ENCODE measurements around the gene ZNF275. TPM values are rescaled to one million over a fixed set of nuclear protein-coding genes. Genes with fewer than 3 reads are reported as not detected.
"Not testable (repeated sequence)": the region's sequence is repeated elsewhere in the genome, so short reads cannot be mapped to it uniquely, and the experiment has no call there.

Gene ZNF275
- total RNA-seq, 2 experiments from 2014 or later, result 10.5 to 11.3 TPM

GRCh38 chrX:153387345-153387744 is 53.4 kb downstream of the ZNF275 start:
- no peaks in the 10 kb centered on the region for H3K27me3 Mint-ChIP-seq
- ChIA-PET POLR2A (no interaction called here), CTCF (no interaction called here)
- Histone ChIP-seq H3K4me3 (ENCODE audit: low read length) (no peak overlapping the region), H3K36me3 (ENCODE audit: insufficient read depth, low read length) (no peaks in the 10 kb centered on the region), H3K27me3 (ENCODE audit: control insufficient read depth in 1 of 2, insufficient read depth in 2 of 2, low read length in 2 of 2) (no peaks in the 10 kb centered on the region), H3K4me1 (ENCODE audit: insufficient read depth, low read length) (no peaks in the 10 kb centered on the region), H3K27ac (ENCODE audit: low read depth in 1 of 2, low read length in 2 of 2) (no peak overlapping the region), H3K9me3 (ENCODE audit: control insufficient read depth in 1 of 2, insufficient read depth in 1 of 2, low read length in 2 of 2) (no peaks in the 10 kb centered on the region)
- intact Hi-C loops (cut with DNase I, micrococcal nuclease), result no loop called here
- no peaks in the 10 kb centered on the region for H3K9me3 Mint-ChIP-seq
- DNase-seq (no peak), ATAC-seq (ENCODE audit: poor library complexity) (no peak)
- no peaks in the 10 kb centered on the region for H3K36me3 Mint-ChIP-seq (ENCODE audit: low read depth)
- H3K4me1 Mint-ChIP-seq (ENCODE audit: low read depth), result no peaks in the 10 kb centered on the region
- no peak overlapping the region for H3K4me3 Mint-ChIP-seq
- no peak overlapping the region for H3K27ac Mint-ChIP-seq
- TF ChIP-seq, protein P1, sequence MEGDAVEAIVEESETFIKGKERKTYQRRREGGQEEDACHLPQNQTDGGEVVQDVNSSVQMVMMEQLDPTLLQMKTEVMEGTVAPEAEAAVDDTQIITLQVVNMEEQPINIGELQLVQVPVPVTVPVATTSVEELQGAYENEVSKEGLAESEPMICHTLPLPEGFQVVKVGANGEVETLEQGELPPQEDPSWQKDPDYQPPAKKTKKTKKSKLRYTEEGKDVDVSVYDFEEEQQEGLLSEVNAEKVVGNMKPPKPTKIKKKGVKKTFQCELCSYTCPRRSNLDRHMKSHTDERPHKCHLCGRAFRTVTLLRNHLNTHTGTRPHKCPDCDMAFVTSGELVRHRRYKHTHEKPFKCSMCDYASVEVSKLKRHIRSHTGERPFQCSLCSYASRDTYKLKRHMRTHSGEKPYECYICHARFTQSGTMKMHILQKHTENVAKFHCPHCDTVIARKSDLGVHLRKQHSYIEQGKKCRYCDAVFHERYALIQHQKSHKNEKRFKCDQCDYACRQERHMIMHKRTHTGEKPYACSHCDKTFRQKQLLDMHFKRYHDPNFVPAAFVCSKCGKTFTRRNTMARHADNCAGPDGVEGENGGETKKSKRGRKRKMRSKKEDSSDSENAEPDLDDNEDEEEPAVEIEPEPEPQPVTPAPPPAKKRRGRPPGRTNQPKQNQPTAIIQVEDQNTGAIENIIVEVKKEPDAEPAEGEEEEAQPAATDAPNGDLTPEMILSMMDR (IDR thresholded peaks at IDR 0.05), result no peak

DNA sequence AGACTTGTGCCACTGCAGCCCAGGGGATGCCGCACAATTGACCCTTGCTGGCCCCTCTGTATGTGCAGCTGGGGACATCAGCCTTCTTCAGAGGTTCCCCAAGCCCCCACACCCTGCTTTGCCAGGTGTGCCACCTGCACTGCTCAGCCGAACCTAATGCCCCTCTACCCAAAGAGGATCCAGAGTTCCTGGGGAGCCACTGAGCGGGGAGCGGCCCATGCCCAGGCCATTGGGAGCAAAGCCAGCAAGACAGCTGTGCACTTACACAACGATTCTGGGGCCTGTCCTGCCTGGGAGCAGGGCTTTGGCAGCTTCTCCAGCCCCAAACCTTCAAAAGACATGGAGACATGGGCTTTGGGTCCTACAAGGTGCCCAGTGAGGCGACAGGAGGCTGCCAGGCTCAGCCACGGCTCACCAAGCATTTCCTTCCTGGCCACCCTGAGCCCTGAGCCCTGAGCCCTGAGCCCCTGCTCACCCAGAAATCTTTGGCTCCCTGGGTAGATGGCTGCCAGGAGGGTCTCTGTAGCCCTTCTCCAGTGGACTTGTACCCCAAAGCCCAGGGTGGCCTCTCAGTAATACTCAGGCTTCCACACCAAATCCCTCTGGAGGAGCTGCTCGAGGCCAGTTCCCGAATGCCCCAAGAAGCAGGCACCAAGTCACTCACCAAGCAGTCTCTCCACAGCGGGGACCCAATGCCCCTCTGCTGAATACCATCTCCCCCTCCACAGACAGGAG is 54.2 kb downstream of the ZNF275 start:
- H3K9me3 ChIP-seq (ENCODE audit: control insufficient read depth in 1 of 2, insufficient read depth in 1 of 2, low read length in 2 of 2), result no peaks in the 10 kb centered on the region
- intact Hi-C loops (cut with DNase I, micrococcal nuclease), result no loop called here
- no peak overlapping the region for H3K4me3 ChIP-seq (ENCODE audit: low read length)
- H3K36me3 Mint-ChIP-seq (ENCODE audit: low read depth), result no peaks in the 10 kb centered on the region
- H3K27ac Mint-ChIP-seq, result no peak overlapping the region
- H3K4me3 Mint-ChIP-seq, result no peak overlapping the region
- ATAC-seq (ENCODE audit: poor library complexity), result no peak
- H3K9me3 Mint-ChIP-seq, result no peaks in the 10 kb centered on the region
- H3K4me1 ChIP-seq (ENCODE audit: insufficient read depth, low read length), result no peaks in the 10 kb centered on the region
- H3K36me3 ChIP-seq (ENCODE audit: insufficient read depth, low read length), result no peaks in the 10 kb centered on the region
- no peak for DNase-seq
- POLR2A ChIA-PET, result no interaction called here
- TF ChIP-seq, protein P1 (IDR thresholded peaks at IDR 0.05), result no peak
- H3K4me1 Mint-ChIP-seq (ENCODE audit: low read depth), result no peaks in the 10 kb centered on the region
- H3K27me3 Mint-ChIP-seq, result no peaks in the 10 kb centered on the region
- H3K27me3 ChIP-seq (ENCODE audit: control insufficient read depth in 1 of 2, insufficient read depth in 2 of 2, low read length in 2 of 2), result no peaks in the 10 kb centered on the region
- CTCF ChIA-PET, result no interaction called here
- H3K27ac ChIP-seq (ENCODE audit: low read depth in 1 of 2, low read length in 2 of 2), result no peak overlapping the region

DNA sequence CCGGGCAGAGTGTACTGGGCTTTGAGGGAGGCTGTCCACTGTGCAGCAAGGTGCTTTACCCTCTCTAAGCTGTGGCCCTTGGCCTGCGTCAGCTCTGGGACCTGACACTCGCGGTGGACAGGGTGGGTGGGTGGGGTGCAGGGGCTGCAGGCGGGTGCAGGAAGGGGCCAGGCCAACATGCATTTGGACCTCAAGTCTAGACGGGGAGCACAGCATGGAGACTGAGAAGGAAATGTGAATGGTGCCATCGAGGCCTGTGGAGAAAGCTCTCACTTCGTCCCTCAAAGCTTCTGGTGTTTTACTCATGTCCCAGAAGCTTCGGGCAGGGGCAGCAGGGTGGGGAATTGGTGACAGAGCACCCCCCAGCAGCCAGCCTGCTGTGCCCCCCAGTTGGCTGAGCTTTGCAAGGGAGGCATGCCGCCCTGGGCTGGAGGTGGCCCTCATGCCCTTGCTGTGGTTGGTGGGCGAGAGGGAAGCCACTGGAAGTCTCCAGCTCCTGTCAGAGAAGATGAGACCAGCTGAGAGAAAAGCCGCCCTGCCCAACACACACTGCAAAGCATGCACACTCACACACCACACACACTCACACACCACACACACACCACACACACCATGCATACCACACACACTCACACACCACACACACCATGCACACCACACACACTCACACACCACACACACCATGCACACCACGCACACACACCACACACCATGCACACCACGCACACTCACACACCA is 54.9 kb downstream of the ZNF275 start:
- intact Hi-C loops (cut with DNase I, micrococcal nuclease), result no loop called here
- H3K27ac ChIP-seq (ENCODE audit: low read depth in 1 of 2, low read length in 2 of 2), result no peak overlapping the region
- no peak overlapping the region for H3K4me3 ChIP-seq (ENCODE audit: low read length)
- no peaks in the 10 kb centered on the region for H3K27me3 ChIP-seq (ENCODE audit: control insufficient read depth in 1 of 2, insufficient read depth in 2 of 2, low read length in 2 of 2)
- no peaks in the 10 kb centered on the region for H3K36me3 ChIP-seq (ENCODE audit: insufficient read depth, low read length)
- H3K4me3 Mint-ChIP-seq, result no peak overlapping the region
- DNase-seq (no peak), ATAC-seq (ENCODE audit: poor library complexity) (no peak)
- H3K4me1 ChIP-seq (ENCODE audit: insufficient read depth, low read length), result no peaks in the 10 kb centered on the region
- H3K4me1 Mint-ChIP-seq (ENCODE audit: low read depth), result no peaks in the 10 kb centered on the region
- ChIA-PET CTCF (no interaction called here), POLR2A (no interaction called here)
- no peaks in the 10 kb centered on the region for H3K9me3 Mint-ChIP-seq
- TF ChIP-seq, protein P1 (IDR thresholded peaks at IDR 0.05), result no peak
- no peaks in the 10 kb centered on the region for H3K9me3 ChIP-seq (ENCODE audit: control insufficient read depth in 1 of 2, insufficient read depth in 1 of 2, low read length in 2 of 2)
- H3K27me3 Mint-ChIP-seq, result no peaks in the 10 kb centered on the region
- H3K36me3 Mint-ChIP-seq (ENCODE audit: low read depth), result no peaks in the 10 kb centered on the region
- no peak overlapping the region for H3K27ac Mint-ChIP-seq

- H3K36me3 ChIP-seq (ENCODE audit: insufficient read depth, low read length); H3K9me3 ChIP-seq (ENCODE audit: control insufficient read depth in 1 of 2, insufficient read depth in 1 of 2, low read length in 2 of 2); H3K4me1 Mint-ChIP-seq (ENCODE audit: low read depth); H3K9me3 Mint-ChIP-seq; H3K27me3 Mint-ChIP-seq; H3K27ac ChIP-seq (ENCODE audit: low read depth in 1 of 2, low read length in 2 of 2); H3K4me3 ChIP-seq (ENCODE audit: low read length); CTCF ChIA-PET; H3K27me3 ChIP-seq (ENCODE audit: control insufficient read depth in 1 of 2, insufficient read depth in 2 of 2, low read length in 2 of 2); H3K4me1 ChIP-seq (ENCODE audit: insufficient read depth, low read length); intact Hi-C loops (cut with DNase I, micrococcal nuclease); ATAC-seq (ENCODE audit: poor library complexity); DNase-seq; POLR2A ChIA-PET; H3K36me3 Mint-ChIP-seq (ENCODE audit: low read depth); H3K27ac Mint-ChIP-seq; H3K4me3 Mint-ChIP-seq: not testable (repeated sequence)
Observed at GRCh38 chrX:153389460-153389768, 55.5 kb downstream of the ZNF275 start.
